ENCODE results near the gene CTNS.

Gene CTNS
- 30.0 to 38.4 (median 33.4) reads per million in 4 experiments for total RNA-seq

- peak; percentile 91 for DNase-seq
These were observed at the start of gene CTNS, which contains the start of gene SHPK for GRCh38 chr17:3636154-3636907. TSS of gene CTNS (plus strand) at chr17:3636760. CDS start at chr17:3640207, 3,447 bp downstream. TSS of gene SHPK (minus strand) at chr17:3636250. CDS start at chr17:3636219, 31 bp downstream.

DNA sequence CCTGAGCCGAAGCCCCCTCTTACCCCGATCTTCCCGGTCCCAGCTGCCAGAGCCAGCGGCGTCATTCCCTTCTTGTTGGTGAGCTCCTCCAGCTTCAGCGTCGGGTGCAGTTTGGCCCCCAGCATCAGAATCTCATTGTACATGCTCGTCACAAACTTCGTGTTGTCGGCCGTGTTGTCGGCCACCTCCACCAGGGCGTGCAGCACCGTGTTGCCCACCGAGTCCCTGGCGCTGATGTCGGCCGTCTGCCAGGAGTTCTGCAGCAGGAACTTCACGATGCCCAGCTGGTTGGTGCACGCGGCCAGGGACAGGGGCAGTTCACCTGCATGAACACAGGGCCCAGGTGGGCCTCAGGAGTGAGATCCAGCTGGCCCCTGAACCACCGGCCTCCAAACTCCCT lies 46.8 kb upstream of the CTNS start:
- DNase-seq, result no peak

GRCh38 chr17:3590231-3590630 lies 46.3 kb upstream of the CTNS start:
- no peak for DNase-seq

DNA sequence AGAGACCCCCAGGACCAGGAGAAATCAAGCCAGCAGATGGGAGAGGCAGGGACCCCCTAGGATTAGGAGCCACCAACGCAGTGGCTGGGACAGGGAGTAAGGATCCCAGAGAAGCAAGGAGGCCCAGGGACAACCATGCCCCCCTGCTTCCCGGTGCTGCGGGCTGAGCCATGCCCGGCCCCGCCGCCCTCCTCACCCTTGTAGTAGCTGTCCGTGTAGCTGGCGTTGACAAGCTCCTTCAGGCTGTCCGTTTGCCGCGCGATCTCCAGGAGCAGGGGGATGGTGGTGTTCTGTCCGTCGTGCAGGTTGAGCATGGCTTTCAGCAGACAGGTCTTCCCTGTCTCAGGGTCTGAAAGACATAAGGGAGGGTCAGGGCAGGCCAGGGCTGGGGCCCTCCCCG lies 45.8 kb upstream of the CTNS start:
- DNase-seq, result no peak

- DNase-seq, result no peak
These were observed 44.2 kb upstream of the CTNS start for GRCh38 chr17:3592216-3592860.

DNA sequence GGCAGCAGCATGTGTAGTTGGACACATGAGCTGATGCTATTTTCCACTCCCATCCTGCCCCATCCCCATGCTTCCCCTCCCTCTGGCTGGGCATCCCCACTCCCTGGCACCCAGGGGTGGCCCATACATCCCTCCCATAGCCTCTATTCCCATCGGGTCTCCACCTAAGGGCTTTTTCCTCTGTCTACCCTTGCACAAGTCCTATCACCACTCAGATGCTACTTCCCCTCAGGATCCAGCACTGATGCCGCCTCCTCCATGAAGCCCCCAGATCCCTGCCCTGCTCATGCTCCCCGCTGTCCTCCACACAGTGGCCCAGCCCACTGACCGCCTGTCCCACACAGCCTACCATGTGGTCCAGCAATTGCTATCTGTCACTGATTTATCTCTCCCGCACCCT lies 43.2 kb upstream of the CTNS start:
- DNase-seq, result no peak

DNA sequence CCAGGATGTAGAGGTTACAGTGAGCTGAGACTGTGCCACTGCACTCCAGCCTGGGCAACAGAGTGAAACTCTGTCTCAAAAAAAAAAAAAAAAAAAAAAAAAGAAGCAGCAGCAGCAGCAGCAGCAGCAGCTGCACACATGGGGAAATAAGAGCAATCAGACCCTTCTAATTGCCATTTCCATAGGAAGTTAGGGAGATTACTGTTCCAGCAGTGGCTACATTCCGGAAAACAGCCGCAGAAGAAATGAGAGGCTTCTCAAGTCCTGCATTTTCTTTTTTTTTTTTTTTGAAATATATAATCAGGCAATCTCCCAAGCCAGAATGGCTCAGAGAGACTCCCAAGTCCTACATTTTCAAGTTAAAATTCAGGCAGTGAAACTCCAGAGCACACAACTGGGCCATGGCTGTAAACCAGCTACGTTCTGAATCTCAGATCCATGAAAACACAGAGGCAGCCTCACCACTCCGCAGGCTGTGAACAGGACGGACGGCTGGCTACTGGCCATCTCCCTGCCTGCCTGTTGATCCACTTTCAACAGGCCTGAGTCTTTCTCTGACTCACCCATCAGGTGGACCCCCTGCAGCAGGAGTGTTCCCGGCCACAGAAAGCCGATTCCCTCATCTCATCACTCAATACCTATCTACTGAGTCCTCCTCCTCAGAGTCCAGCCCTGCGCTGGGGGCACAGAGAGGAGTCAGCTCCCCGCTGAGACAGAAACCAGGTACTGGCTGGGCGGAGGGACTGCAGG lies 42.3 kb upstream of the CTNS start:
- no peak for DNase-seq

DNA sequence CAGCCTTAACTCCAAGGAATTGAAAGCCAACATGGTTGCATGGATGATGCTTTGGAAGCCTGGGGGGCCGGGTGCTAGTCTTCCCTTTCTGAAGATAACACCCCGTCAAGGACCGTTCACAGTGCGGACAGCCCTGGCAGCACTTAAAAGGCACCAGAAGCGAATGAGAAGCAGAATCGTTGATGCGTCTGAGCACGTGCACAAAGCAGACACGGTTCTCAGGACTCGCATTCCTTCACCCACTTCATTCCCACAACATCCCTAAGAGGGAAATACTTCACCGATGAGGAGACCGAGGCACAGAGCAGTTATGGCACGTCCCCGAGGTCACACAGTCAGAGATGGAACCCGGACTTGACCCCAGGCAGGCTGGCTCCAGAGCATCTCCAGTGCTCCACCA lies 41.6 kb upstream of the CTNS start:
- no peak for DNase-seq

GRCh38 chr17:3596804-3597464 lies 39.6 kb upstream of the CTNS start:
- no peak for DNase-seq

DNA sequence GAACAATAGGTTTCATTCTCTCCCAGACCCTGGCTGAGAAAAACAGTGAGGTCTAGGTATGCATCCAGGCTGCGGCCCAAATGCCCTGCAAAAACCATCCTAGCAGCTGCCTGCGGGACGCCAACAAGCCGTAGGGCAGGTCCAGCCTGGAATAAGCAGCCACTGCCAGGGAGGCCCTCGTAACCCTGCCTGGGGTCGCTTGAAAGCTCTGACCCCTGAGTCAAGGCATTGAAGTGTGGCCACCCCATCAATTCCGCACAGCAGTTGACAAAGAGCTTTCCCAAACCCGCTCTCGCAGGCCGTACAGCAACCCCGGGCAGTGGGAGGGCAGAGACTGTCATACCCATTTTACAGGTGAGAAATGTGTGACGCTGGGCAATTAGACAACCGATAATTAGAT lies 38.5 kb upstream of the CTNS start:
- no peak for DNase-seq

GRCh38 chr17:3600529-3601205 lies 35.9 kb upstream of the CTNS start:
- no peak for DNase-seq

GRCh38 chr17:3602499-3602898 lies 34.1 kb upstream of the CTNS start:
- DNase-seq, result no peak

DNA sequence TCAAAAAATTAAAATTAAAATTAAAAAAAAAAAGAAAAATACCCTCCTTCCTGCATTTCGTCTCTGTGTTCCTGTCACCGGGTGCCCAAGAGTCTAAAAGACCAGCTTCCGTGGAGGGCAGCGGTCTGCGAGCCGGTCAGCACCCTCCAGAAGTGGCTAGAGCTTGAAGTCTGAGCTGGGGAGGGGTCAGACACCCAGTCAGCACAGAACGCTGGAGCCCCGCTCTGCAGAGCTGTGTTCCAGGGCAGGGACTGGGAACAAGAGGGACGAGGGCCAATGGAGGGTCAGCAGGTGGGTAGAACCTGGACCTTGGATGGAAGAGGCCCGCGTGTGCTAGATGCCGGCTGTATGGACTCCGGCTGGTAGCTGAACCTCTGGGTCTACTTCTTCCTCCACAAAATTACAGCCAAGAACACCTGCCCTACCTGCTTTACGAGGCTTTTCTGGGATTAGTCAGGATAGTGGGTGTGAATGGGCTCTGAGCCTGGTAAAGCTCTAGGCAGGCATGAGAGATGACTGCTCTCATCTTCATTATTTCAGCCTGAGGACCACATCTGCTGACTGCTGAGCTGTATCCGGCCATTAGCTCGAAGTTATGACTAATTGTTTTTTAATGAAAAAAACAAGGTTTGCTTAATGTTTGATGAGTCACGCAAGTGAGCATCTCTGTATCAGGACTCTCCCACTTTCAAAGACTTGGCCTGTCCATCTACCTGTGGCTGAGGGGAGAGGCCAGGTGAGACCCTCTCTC lies 33.3 kb upstream of the CTNS start:
- DNase-seq, result no peak

DNA sequence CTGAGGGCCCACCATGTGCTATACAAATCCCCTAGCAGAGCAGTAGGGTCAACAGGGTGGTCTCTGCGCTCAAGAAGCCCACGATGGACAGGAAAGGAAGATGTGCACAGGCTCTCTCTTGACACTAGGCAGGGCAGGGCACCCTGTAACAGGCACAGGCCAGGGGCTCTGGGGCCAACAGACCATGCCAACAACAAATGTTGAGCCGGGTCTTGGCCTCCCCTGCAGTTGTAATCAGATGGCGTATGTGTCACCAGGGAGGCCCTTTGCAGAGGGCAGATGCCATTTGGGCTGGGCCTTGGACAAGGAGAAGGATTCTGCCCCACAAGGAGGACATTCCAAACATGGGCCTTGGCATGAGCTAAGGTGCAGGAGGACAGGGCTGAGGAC lies 32.7 kb upstream of the CTNS start:
- no peak for DNase-seq

GRCh38 chr17:3609689-3610088 lies 26.9 kb upstream of the CTNS start:
- DNase-seq, result no peak

DNA sequence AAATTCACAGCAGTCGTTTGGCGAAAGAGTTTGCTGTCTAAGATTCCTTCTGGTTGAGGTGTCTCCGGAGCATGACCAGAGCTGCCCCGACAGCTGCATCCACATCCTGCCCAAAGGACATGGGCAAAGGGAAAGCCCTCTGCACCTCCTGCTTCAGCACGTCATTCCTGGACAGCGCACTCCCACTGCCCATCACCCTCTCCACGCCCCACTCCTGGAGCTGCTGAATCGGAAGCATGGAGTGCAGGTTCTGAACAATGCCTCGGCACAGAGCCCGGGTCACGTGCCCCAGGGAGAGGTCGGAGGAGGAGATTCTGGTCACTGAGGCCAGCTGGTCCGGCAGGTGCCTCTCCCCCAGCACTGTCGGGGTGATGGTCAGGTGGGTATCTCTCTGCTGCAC lies 26.0 kb upstream of the CTNS start:
- no peak for DNase-seq

DNA sequence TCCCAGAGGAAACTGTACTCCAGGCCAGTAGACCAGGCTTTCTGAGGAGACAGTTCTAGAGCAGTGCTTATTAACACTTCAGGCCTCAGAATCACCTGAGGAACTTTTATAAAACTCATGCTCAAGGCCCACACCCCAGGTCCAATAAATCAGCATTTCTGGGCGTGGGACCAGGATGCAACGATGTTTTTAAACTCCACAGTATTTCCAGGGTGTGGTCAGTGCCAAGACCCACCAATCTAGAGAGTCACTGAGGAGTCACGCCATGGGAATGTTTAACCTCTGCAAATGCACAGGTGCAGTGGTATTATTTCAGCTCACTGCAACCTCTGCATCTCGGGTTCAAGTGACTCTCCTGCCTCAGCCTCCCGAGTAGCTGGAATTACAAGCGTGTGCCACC lies 23.4 kb upstream of the CTNS start:
- DNase-seq, result no peak

DNA sequence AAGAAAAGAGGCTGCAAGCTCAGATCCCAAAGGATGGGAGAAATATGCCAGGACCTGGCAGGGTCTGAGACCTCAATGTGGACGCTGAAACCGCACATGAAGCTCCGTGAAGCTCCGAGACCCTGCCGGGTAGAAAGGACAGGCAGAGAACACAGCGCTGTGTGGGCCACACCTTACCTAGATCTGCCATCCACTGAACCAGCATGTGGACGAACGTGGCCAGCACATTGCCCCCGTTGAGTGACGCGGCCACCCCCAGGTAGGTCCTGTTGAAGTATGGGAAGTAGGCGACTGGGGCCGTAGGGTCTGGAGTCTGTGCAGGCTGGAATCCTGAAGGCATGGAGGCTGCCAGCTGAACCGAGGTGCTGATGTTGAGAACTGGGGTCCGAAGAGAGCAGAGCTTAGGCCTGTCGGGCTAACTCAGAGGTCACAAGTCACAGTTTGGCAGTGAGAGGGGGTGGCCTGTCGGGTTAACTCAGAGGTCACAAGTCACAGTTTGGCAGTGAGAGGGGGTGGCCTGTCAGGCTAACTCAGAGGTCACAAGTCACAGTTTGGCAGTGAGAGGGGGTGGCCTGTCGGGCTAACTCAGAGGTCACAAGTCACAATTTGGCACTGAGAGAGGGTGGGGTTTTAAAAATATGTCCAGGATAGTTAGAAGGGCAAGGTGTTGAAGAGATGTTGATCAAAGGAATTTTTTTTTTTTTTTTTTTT lies 21.2 kb upstream of the CTNS start:
- DNase-seq, result no peak

- no peak for DNase-seq
These were observed 15.3 kb upstream of the CTNS start for GRCh38 chr17:3621146-3621720.

GRCh38 chr17:3622977-3623594 lies 13.5 kb upstream of the CTNS start:
- no peak for DNase-seq
